GM12875 (cell line): ENCODE results near the gene KRTCAP2.

Experiments used
- H3K4me3 ChIP-seq: one replicate; pipeline ENCODE4 v1.5.1; 2011; ENCODE audit warnings: low read depth, low read length, control low read depth
- CTCF ChIP-seq: IDR thresholded peaks from 2 replicates; pipeline ENCODE4 v1.5.1; 2011; ENCODE audit warnings: low read depth, mild to moderate bottlenecking, control low read depth, inconsistent platforms, low read length, moderate library complexity, borderline replicate concordance; ENCODE audit not compliant: insufficient read depth

KRTCAP2 gene

GRCh38 chr1:155178441-155179111 lies 5.5 kb upstream of the KRTCAP2 start:
- no peak overlapping the region for H3K4me3 ChIP-seq
- TF ChIP-seq CTCF = no peak

GRCh38 chr1:155177918-155178281 lies 4.8 kb upstream of the KRTCAP2 start:
- H3K4me3 ChIP-seq = no peak overlapping the region
- no peak for TF ChIP-seq CTCF

GRCh38 chr1:155177192-155177917 lies 4.3 kb upstream of the KRTCAP2 start:
- TF ChIP-seq CTCF = no peak
- no peak overlapping the region for H3K4me3 ChIP-seq

GRCh38 chr1:155176544-155177071 lies 3.5 kb upstream of the KRTCAP2 start:
- H3K4me3 ChIP-seq = no peak overlapping the region
- peak; percentile 94 for TF ChIP-seq CTCF

- H3K4me3 ChIP-seq = no peak overlapping the region
- TF ChIP-seq CTCF = 0 out of 2 replicates have a peak, but pooled peaks have one; percentile 20
Measured at GRCh38 chr1:155175927-155176371, 2.8 kb upstream of the KRTCAP2 start.

GRCh38 chr1:155175281-155175926 lies 2.3 kb upstream of the KRTCAP2 start:
- TF ChIP-seq CTCF = no peak
- no peak overlapping the region for H3K4me3 ChIP-seq
